Spleen (tissue), 11 donors: ENCODE measurements around the gene TREH. TPM values are rescaled to one million over a fixed set of nuclear protein-coding genes. Genes with fewer than 3 reads are reported as not detected.

Experiments used
- DNase-seq: peaks from one replicate; pipeline ENCODE4 v3.0.0-alpha.2; 2020
- H3K27ac ChIP-seq, 8 donors: fragments of 200-600 bp; sonication (generic) in 7 of 8; 1 replicate in 4 of 8; 2 replicates in 4 of 8; pipeline versions ENCODE4 v1.5.0 to v1.8.0; 2016 to 2021; ENCODE audit warnings: inconsistent platforms in 4 of 8, mild to moderate bottlenecking in 4 of 8, moderate library complexity in 1 of 8
- H3K27me3 ChIP-seq, 7 donors: fragments of 200-600 bp; sonication (generic) in 6 of 7; replicated peaks in 1 of 7; 1 replicate in 4 of 7; 2 replicates in 3 of 7; pipeline versions ENCODE4 v1.5.0 to v1.8.0; 2016 to 2021; ENCODE audit warnings: inconsistent platforms in 3 of 7, mild to moderate bottlenecking in 1 of 7
- H3K36me3 ChIP-seq, 6 donors: fragments of 200-600 bp; sonication (generic) in 5 of 6; 1 replicate in 4 of 6; 2 replicates in 2 of 6; pipeline versions ENCODE4 v1.5.0 to v1.8.0; 2016 to 2021; ENCODE audit warnings: inconsistent platforms in 2 of 6
- H3K4me1 ChIP-seq, 6 donors: fragments of 200-600 bp; sonication (generic) in 5 of 6; 1 replicate in 3 of 6; 2 replicates in 3 of 6; pipeline versions ENCODE4 v1.5.0 to v1.8.0; 2016 to 2021; ENCODE audit warnings: inconsistent platforms in 3 of 6
- H3K4me3 ChIP-seq, 8 donors: fragments of 200-600 bp; sonication (generic) in 7 of 8; 1 replicate in 4 of 8; 2 replicates in 4 of 8; pipeline versions ENCODE4 v1.5.0 to v1.8.0; 2016 to 2021; ENCODE audit warnings: inconsistent platforms in 4 of 8, mild to moderate bottlenecking in 4 of 8, moderate library complexity in 2 of 8
- H3K9me3 ChIP-seq, 8 donors: fragments of 200-600 bp; sonication (generic) in 7 of 8; 1 replicate in 4 of 8; 2 replicates in 4 of 8; pipeline versions ENCODE4 v1.5.0 to v1.8.0; 2016 to 2021; ENCODE audit warnings: inconsistent platforms in 4 of 8
- POLR2A ChIP-seq, 3 donors: fragments of 450-650 bp; IDR thresholded peaks; one replicate each; pipeline ENCODE4 v1.5.1; 2017; ENCODE audit warnings: antibody characterized with exemption in 3 of 3, mild to moderate bottlenecking in 1 of 3
- POLR2AphosphoS5 ChIP-seq, 3 donors: sonication (generic); formaldehyde crosslinking; IDR thresholded peaks; one replicate each; pipeline ENCODE4 v1.5.1; 2017; ENCODE audit warnings: antibody characterized with exemption in 3 of 3
- WGBS, 5 donors: extraction: QIAGEN DNeasy Blood & Tissue Kit in 3 of 5; methylation state at CpG; one replicate each; pipeline versions ENCODE4 v1.1.5 to v1.1.7; 2013 to 2018; 5-methylcytosine and 5-hydroxymethylcytosine counted together
- intact Hi-C: fragments of 100-400 bp; cut with DNase I; formaldehyde crosslinking; loops from one replicate; pipeline ENCODE4 v1.15.0; 2023; ENCODE audit warnings: low total_unique reads
- polyA plus RNA-seq, 3 donors: library from polyadenylated mRNA; stranded (reverse); fragments of 200-250 nt; gene quantifications; one replicate each; pipeline ENCODE4 v1.2.1, GENCODE V29; 2013
- total RNA-seq, 7 donors: library from RNA; depleted of rRNA in 3 of 7; stranded (reverse); fragments of >200 nt in 3 of 7; fragmentation: NEBNext Ultra II Directional in 4 of 7; extraction: Animal tissue kit (Norgen Biotek cat#: 25700) in 4 of 7; gene quantifications; one replicate each; pipeline versions ENCODE4 v1.1.0 to v1.2.1, GENCODE V29; 2016 to 2021
- TF ChIP-seq, protein P1 (sequence below), 11 experiments: fragments of 200-600 bp in 7 of 11; fragments of 450-650 bp in 4 of 11; sonication (generic) in 4 of 11; IDR thresholded peaks in 8 of 11; conservative IDR thresholded peaks in 3 of 11; 1 replicate in 7 of 11; 2 replicates in 4 of 11; pipeline versions ENCODE4 v1.4.0 to v1.8.0; 2016 to 2021; ENCODE audit warnings: antibody characterized with exemption in 11 of 11, inconsistent platforms in 4 of 11, mild to moderate bottlenecking in 1 of 11
- donor health status: healthy with polysubstance abuse.
- donor health status: DM: no; HTN: no; CAD: no; lungs with moderate emphysema.
- donor health status: DM: no; HTN: no; CAD: no.
- donor health status: Bipolar disorder and iron deficiency.
- donor health status: healthy.
- donor health status: DM: no; HTN: no; CAD: no.
- donor health status: DM: yes; HTN: yes; CAD: no.

Gene TREH
- total and polyA plus RNA-seq, 10 donors: 0.33 to 2.3 (median 2.0) TPM; not detected in 7

DNA sequence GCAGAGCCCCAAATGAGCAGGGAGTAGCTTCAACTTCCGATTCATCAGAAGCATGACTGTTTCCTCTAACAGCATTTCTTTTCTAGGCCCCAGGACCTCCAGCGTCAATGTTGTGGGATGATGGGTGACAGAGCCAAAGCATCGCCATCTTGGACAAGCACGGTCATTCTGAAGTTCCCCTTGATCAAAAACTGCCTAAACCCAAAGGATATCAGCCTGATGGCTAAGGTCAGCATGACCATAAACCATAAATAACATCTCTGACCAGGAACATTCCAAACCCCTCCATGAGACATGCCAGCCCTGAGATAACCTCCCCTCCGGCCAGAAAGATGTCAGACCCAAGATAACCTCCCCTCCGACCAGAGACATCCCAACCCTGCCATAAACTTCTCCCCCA lies 28.8 kb upstream of the TREH start:
- intact Hi-C loops: no loop called here
- DNase-seq: no peak
- no peaks in the 10 kb centered on the region for H3K36me3 ChIP-seq
- no peak overlapping the region for H3K27ac ChIP-seq
- H3K4me1 ChIP-seq: peaks cover 7 to 29% (median 12%) of the 10 kb centered on the region in 6 donors
- H3K27me3 ChIP-seq: peaks cover 0 to 5% (median 0%) of the 10 kb centered on the region in 7 donors
- no peak for TF ChIP-seq POLR2AphosphoS5 (IDR thresholded peaks at IDR 0.05)
- TF ChIP-seq POLR2A (IDR thresholded peaks at IDR 0.05): no peak
- TF ChIP-seq, protein P1, sequence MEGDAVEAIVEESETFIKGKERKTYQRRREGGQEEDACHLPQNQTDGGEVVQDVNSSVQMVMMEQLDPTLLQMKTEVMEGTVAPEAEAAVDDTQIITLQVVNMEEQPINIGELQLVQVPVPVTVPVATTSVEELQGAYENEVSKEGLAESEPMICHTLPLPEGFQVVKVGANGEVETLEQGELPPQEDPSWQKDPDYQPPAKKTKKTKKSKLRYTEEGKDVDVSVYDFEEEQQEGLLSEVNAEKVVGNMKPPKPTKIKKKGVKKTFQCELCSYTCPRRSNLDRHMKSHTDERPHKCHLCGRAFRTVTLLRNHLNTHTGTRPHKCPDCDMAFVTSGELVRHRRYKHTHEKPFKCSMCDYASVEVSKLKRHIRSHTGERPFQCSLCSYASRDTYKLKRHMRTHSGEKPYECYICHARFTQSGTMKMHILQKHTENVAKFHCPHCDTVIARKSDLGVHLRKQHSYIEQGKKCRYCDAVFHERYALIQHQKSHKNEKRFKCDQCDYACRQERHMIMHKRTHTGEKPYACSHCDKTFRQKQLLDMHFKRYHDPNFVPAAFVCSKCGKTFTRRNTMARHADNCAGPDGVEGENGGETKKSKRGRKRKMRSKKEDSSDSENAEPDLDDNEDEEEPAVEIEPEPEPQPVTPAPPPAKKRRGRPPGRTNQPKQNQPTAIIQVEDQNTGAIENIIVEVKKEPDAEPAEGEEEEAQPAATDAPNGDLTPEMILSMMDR (IDR thresholded peaks at IDR 0.05 in 8 of 11, conservative IDR thresholded peaks at IDR 0.05 in 3 of 11): no peak
- 78 to 93% (median 88%) methylated on average over 6 of the region's 6 CpGs for WGBS, 5 donors
- no peak overlapping the region for H3K4me3 ChIP-seq
- H3K9me3 ChIP-seq: no peaks in the 10 kb centered on the region

DNA sequence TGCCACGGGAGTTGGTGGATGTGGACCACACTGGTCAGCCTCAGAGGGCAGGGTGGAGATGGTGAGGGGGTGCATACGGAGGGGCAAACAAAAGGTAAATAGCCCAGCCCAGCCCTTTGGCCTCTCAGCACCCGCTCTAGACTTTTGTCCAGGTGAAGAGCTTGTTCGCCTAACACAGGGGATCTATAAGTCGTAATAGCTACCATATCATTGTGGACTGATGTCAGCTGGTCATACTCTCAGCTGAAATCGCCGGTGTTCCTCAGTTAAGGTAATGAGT lies 27.0 kb upstream of the TREH start:
- H3K27me3 ChIP-seq: peaks cover 0 to 5% (median 0%) of the 10 kb centered on the region in 7 donors
- WGBS, 5 donors: 90 to 96% (median 92%) methylated on average over 7 of the region's 7 CpGs
- intact Hi-C loops: no loop called here
- peaks cover 7 to 33% (median 12%) of the 10 kb centered on the region in 6 donors for H3K4me1 ChIP-seq
- no peaks in the 10 kb centered on the region for H3K36me3 ChIP-seq
- H3K4me3 ChIP-seq: no peak overlapping the region
- no peak overlapping the region for H3K27ac ChIP-seq
- no peaks in the 10 kb centered on the region for H3K9me3 ChIP-seq
- TF ChIP-seq POLR2A (IDR thresholded peaks at IDR 0.05): no peak
- no peak for TF ChIP-seq POLR2AphosphoS5 (IDR thresholded peaks at IDR 0.05)
- TF ChIP-seq, protein P1 (IDR thresholded peaks at IDR 0.05 in 8 of 11, conservative IDR thresholded peaks at IDR 0.05 in 3 of 11): no peak
- no peak for DNase-seq

DNA sequence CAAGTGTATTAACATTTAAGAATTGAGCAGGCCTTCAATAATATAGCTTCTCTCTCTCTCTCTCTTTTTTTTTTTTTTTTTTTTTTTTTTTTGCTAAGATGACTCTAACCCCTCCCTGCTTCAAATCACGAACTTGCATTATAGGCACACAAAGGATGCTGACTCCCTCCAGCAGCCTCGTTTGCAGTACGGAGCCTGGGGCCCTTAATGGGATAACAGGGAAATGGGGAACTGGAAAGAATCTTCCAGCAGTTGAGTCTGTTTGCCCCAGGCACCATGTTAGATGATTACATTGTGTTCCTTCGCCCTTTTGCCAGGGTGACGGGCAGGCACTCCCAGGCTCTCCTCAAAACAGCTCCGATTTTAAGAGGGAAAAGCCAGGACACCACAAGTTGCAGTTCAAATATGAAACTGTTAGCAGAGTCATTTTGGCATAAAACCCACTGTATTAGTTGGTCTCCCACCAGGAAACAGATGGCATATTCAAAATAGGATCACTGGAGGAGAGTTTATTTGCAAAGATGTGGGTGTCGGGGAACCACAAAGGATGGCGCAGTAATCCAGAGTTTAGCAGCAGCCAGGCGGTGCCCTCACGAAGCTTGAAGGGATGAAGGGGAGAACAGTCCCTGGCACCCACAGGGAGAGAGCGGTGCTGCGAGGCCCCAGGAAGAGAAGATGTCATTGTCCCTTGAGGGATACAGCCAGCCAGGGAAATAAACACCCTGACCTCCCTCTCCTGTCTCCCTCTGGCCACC lies 26.5 kb upstream of the TREH start:
- no peak overlapping the region for H3K27ac ChIP-seq
- 42 to 59% (median 48%) methylated on average over 12 of the region's 12 CpGs for WGBS, 5 donors
- H3K36me3 ChIP-seq: no peaks in the 10 kb centered on the region
- H3K27me3 ChIP-seq: peaks cover 0 to 5% (median 0%) of the 10 kb centered on the region in 7 donors
- H3K9me3 ChIP-seq: no peaks in the 10 kb centered on the region
- intact Hi-C loops: no loop called here
- DNase-seq: no peak
- H3K4me3 ChIP-seq: no peak overlapping the region
- TF ChIP-seq POLR2AphosphoS5 (IDR thresholded peaks at IDR 0.05): no peak
- TF ChIP-seq POLR2A (IDR thresholded peaks at IDR 0.05): no peak
- TF ChIP-seq, protein P1 (IDR thresholded peaks at IDR 0.05 in 8 of 11, conservative IDR thresholded peaks at IDR 0.05 in 3 of 11): no peak
- H3K4me1 ChIP-seq: peaks cover 7 to 33% (median 12%) of the 10 kb centered on the region in 6 donors

DNA sequence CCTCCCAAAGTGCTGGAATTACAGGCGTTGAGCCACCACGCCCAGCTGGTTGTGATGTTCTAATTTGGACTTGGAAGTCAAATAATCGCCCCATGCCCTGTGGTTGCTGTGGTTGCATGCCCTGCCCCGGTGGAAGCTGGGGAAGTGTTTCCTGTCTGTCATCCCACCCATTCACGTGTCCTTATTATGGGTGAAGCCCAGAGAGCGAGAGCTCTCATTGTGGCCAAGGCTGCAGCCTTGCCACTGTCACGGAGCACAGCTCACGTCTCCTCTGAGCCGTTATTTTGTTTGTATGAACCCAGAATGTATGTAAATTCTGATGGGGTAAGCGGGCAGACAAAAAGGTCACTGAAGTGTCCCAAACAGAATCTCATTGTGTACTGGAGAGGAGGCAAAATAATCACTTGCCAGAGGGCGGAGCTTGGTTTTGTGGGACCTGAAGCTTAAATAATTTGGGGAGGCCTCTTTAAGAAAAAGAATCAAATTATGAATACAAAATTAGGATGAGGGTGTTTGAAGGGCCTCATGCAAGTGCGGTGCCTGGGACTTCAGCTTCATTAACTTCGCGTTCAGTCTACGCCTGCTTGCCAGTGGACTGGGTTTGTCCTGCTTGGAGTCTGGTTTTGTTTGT lies 25.8 kb upstream of the TREH start:
- peaks cover 7 to 37% (median 12%) of the 10 kb centered on the region in 6 donors for H3K4me1 ChIP-seq
- H3K4me3 ChIP-seq: no peak overlapping the region
- WGBS, 5 donors: 26 to 34% (median 29%) methylated on average over 13 to 15 of the region's 15 CpGs
- DNase-seq: no peak
- H3K27ac ChIP-seq: peak overlapping the region in 5 of 8 donors; percentile 3 to 51 (median 43)
- no peaks in the 10 kb centered on the region for H3K36me3 ChIP-seq
- peaks cover 0 to 5% (median 0%) of the 10 kb centered on the region in 7 donors for H3K27me3 ChIP-seq
- peaks cover 0 to 7% (median 6%) of the 10 kb centered on the region in 8 donors for H3K9me3 ChIP-seq
- intact Hi-C loops: no loop called here
- TF ChIP-seq POLR2AphosphoS5 (IDR thresholded peaks at IDR 0.05): peak in 2 of 3 donors; percentile 63 to 73
- TF ChIP-seq, protein P1 (IDR thresholded peaks at IDR 0.05 in 8 of 11, conservative IDR thresholded peaks at IDR 0.05 in 3 of 11): no peak
